SH-SY5Y (cell line): ENCODE data around the gene COX4I1.

Experiments used
- GATA2 ChIP-seq: IDR thresholded peaks from 2 replicates; pipeline ENCODE4 v1.6.1; 2011; ENCODE audit warnings: mild to moderate bottlenecking, low read depth, low read length
- GATA3 ChIP-seq: IDR thresholded peaks from 2 replicates; pipeline ENCODE4 v1.6.1; 2011; ENCODE audit warnings: low read depth, mild to moderate bottlenecking, low read length, moderate library complexity

DNA sequence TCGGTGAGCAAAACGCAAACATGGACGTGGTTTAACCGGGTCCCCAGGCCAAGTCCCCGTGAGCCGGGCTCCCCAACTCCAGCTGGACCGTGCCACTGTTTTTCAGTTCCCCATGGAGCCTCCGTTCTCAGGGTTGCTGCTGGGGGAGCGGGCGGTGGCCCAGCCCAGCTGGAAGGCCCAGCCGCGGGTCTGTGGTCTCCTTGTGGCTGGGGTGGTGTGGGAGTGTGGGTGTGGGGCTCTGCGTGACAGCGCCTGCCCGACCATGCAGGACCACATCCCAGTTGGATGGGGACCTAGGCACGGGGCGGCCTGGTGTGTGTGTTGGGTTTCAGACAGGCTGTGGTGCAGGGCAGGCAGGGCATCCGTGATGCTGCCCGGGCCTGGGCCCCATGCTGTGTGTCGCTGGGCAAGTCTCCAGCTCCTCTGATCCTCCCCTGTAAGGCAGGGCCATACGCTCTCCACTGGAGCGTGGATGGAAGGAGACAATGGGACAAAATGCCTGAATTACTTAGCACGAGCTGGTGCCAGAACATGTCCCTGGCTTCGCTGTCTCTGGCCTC, 40.3 kb downstream of the COX4I1 start:
- no peak for TF ChIP-seq GATA2
- TF ChIP-seq GATA3, result no peak
